CD4-positive, alpha-beta memory T cell (primary cell): ENCODE measurements around the gene USP28. TPM values are rescaled to one million over a fixed set of nuclear protein-coding genes. Genes with fewer than 3 reads are reported as not detected.

Experiments
- CTCF ChIA-PET: fragments of 350-600 bp; sonication (Branson Sonifier 250); formaldehyde crosslinking; loops from one replicate; lab custom pipeline; 2021; ENCODE audit warnings: inconsistent platforms; ENCODE audit not compliant: partially characterized antibody; lab: Charles Lee
- POLR2A ChIA-PET: fragments of 350-600 bp; sonication (Branson Sonifier 250); formaldehyde crosslinking; loops from one replicate; lab custom pipeline; 2021; ENCODE audit not compliant: partially characterized antibody; lab: Charles Lee
- DNase-seq, 5 donors: peaks; one replicate each; pipeline versions ENCODE4 v3.0.0 to v3.0.0-alpha.2; 2020 to 2022; ENCODE audit warnings: mixed read lengths in 1 of 5
- H3K27ac ChIP-seq: one replicate; pipeline ENCODE4 v1.7.0; 2013; ENCODE audit warnings: low read depth, low read length
- H3K27me3 ChIP-seq: 2 replicates; pipeline ENCODE4 v1.7.0; 2013; ENCODE audit warnings: mild to moderate bottlenecking, low read length, moderate library complexity; ENCODE audit not compliant: insufficient read depth
- H3K36me3 ChIP-seq: 2 replicates; pipeline ENCODE4 v1.7.0; 2013; ENCODE audit warnings: mild to moderate bottlenecking, low read length, moderate library complexity; ENCODE audit not compliant: insufficient read depth
- H3K4me1 ChIP-seq: 2 replicates; pipeline ENCODE4 v1.7.0; 2013; ENCODE audit warnings: mild to moderate bottlenecking, low read length, moderate library complexity; ENCODE audit not compliant: insufficient read depth
- H3K4me3 ChIP-seq, 2 donors: one replicate each; pipeline ENCODE4 v1.7.0; 2013; ENCODE audit warnings: low read length in 2 of 2, mild to moderate bottlenecking in 1 of 2
- H3K9me3 ChIP-seq, 2 donors: one replicate each; pipeline ENCODE4 v1.7.0; 2013; ENCODE audit warnings: low read length in 2 of 2, control low read depth in 1 of 2; ENCODE audit not compliant: control insufficient read depth in 1 of 2
- H3K27ac Mint-ChIP-seq, 7 donors: one replicate each; pipeline ENCODE4 v1.8.0; 2020 to 2021; ENCODE audit warnings: mixed read lengths in 7 of 7, mild to moderate bottlenecking in 6 of 7, inconsistent platforms in 3 of 7, moderate library complexity in 3 of 7
- H3K27me3 Mint-ChIP-seq, 2 donors: one replicate each; pipeline ENCODE4 v1.8.0; 2020 to 2021; ENCODE audit warnings: mixed read lengths in 2 of 2
- H3K36me3 Mint-ChIP-seq, 2 donors: one replicate each; pipeline ENCODE4 v1.8.0; 2020 to 2021; ENCODE audit warnings: mixed read lengths in 2 of 2, inconsistent platforms in 1 of 2, mild to moderate bottlenecking in 1 of 2
- H3K4me1 Mint-ChIP-seq, 4 donors: one replicate each; pipeline ENCODE4 v1.8.0; 2020 to 2021; ENCODE audit warnings: mixed read lengths in 4 of 4, mild to moderate bottlenecking in 1 of 4
- H3K4me3 Mint-ChIP-seq, 8 donors: one replicate each; pipeline ENCODE4 v1.8.0; 2020 to 2021; ENCODE audit warnings: mixed read lengths in 8 of 8, mild to moderate bottlenecking in 7 of 8, moderate library complexity in 6 of 8, inconsistent platforms in 3 of 8
- H3K9me3 Mint-ChIP-seq, 8 donors: one replicate each; pipeline ENCODE4 v1.8.0; 2020 to 2021; ENCODE audit warnings: mixed read lengths in 8 of 8, mild to moderate bottlenecking in 5 of 8, inconsistent platforms in 3 of 8, moderate library complexity in 1 of 8
- intact Hi-C: fragments of 100-400 bp; cut with micrococcal nuclease; formaldehyde crosslinking; loops from one replicate; pipeline ENCODE4 v1.15.1; 2023
- polyA plus RNA-seq, 2 donors: library from polyadenylated mRNA; unstranded; fragments of 300-500 nt; fragmentation: Illumina TruSeq; gene quantifications; one replicate each; pipeline ENCODE4 v1.2.3, GENCODE V29; 2021
- total RNA-seq, 2 experiments: library from RNA; stranded (reverse); gene quantifications; one replicate each; pipeline ENCODE4 v1.2.3, GENCODE V29; 2021

Gene USP28
- total and polyA plus RNA-seq, 4 experiments from 2014 or later: 17.2 to 22.4 (median 18.3) TPM

- Histone ChIP-seq H3K27me3 (no peaks in the 10 kb centered on the region), H3K4me1 (peaks cover under 1% of the 10 kb centered on the region), H3K9me3 (no peaks in the 10 kb centered on the region), H3K36me3 (no peaks in the 10 kb centered on the region), H3K4me3 (no peak within 1 kb of the TSS), H3K27ac (no peak within 1 kb of the TSS)
- peaks cover 9 to 18% of the 10 kb centered on the region in 2 donors for H3K27me3 Mint-ChIP-seq
- no peaks in the 10 kb centered on the region for H3K9me3 Mint-ChIP-seq
- POLR2A ChIA-PET: no interaction called here
- intact Hi-C loops: loop anchor here (10.0 kb wide), 2 partner anchors 385 to 1495 kb away; no protein-coding TSS in a partner anchor
- CTCF ChIA-PET: no interaction called here
- DNase-seq: no peak
- no peak within 1 kb of the TSS for H3K27ac Mint-ChIP-seq
- no peak within 1 kb of the TSS for H3K4me3 Mint-ChIP-seq
- H3K36me3 Mint-ChIP-seq: no peaks in the 10 kb centered on the region
- H3K4me1 Mint-ChIP-seq: peaks cover 0 to 1% (median under 1%) of the 10 kb centered on the region in 4 donors
Observed at GRCh38 chr11:113779496-113779895, 95.9 kb downstream of the USP28 start, which contains the start of gene CLDN25. CLDN25 (plus strand) TSS chr11:113779796; CDS start chr11:113779796, 0 bp downstream.

- no peak overlapping the region for H3K4me3 Mint-ChIP-seq
Observed at GRCh38 chr11:113778111-113778910, 97.1 kb downstream of the USP28 start.

DNA sequence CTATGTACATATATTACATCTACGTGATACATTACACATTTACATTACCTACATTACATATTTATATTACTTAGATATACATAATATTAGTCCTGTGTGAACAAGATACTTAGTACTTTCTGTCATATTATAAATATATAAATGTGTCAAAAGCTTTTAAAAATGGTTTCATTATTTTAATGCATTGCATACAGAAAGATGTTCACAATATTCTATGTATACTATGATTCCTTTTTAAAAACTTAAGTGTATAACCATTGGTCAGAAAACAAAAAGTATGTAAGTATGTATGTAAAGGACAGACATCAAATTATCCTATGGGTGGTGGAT lies 101.2 kb downstream of the USP28 start:
- Mint-ChIP-seq H3K4me1 (peaks cover 10 to 28% (median 22%) of the 10 kb centered on the region in 4 donors), H3K27me3 (peaks cover 0 to 3% of the 10 kb centered on the region in 2 donors)

More at GRCh38 chr11:113778111-113778910, 97.1 kb downstream of the USP28 start:
- DNase-seq: no peak
- intact Hi-C loops: loop anchor here (10.0 kb wide), 2 partner anchors 386 to 1494 kb away; no protein-coding TSS in a partner anchor
- peaks cover 0 to 2% (median 0%) of the 10 kb centered on the region in 8 donors for H3K9me3 Mint-ChIP-seq
- H3K4me1 Mint-ChIP-seq: peaks cover 2 to 11% (median 5%) of the 10 kb centered on the region in 4 donors
- POLR2A ChIA-PET: no interaction called here
- H3K36me3 Mint-ChIP-seq: peaks cover 0 to 6% of the 10 kb centered on the region in 2 donors
- CTCF ChIA-PET: interaction anchor here (0.8 kb wide), 1 partner anchor 18 kb away, joined by 3 read pairs; no protein-coding TSS in a partner anchor
- no peak overlapping the region for H3K27ac ChIP-seq
- peaks cover 9 to 14% of the 10 kb centered on the region in 2 donors for H3K27me3 Mint-ChIP-seq
- H3K27me3 ChIP-seq: no peaks in the 10 kb centered on the region
- peaks cover 4% of the 10 kb centered on the region for H3K4me1 ChIP-seq
- H3K9me3 ChIP-seq: no peaks in the 10 kb centered on the region
- H3K36me3 ChIP-seq: no peaks in the 10 kb centered on the region
- H3K27ac Mint-ChIP-seq: peak overlapping the region in 1 of 7 donors; percentile 37
- H3K4me3 ChIP-seq: no peak overlapping the region

DNA sequence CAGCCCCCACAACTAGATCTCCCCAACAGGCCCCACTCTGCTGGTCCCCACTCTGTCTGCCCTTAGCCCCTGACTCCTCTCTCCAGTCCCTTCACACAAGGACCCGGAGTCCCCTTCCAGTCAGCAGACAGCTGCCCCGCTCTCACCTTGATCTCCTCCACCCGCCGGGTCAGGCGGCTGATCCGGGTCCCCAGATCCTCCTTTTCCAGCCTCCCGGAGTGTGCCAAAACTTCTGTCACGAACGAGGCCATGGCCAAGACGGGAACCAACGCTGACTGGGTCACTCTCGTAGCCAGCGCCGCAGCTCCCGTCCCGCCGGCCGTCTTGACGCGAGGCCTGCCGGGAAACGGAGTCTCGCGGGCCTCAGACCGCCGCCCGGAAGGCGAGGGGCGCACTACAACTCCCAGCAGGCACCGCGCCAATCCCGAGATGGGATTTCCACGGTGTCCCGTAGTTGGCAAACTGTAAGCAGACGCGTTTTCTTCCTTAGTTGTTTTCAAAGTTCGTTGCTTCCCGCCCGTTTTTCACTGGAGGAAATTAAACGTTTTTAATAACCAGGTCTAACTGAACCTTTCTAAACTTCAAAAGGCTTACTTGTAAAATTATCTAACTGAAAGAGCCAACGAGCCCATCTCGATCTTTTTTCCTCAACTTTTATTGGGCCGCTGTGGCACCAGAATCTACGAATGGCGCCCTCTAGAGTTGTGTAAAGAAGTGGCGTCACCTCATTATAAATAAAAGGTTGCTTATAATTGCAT lies 101.8 kb downstream of the USP28 start, which contains the start of gene ZW10:
Gene ZW10, minus strand, starts transcription at position 277 of the 758 bp plus-strand sequence. Its CDS starts 26 bp downstream, at position 251.
- Histone ChIP-seq H3K4me3 (peak within 1 kb of the TSS; percentile 64 to 91), H3K9me3 (no peaks in the 10 kb centered on the region), H3K27me3 (no peaks in the 10 kb centered on the region), H3K36me3 (no peaks in the 10 kb centered on the region), H3K27ac (peak within 1 kb of the TSS; percentile 62), H3K4me1 (peaks cover 19% of the 10 kb centered on the region)
- Mint-ChIP-seq H3K4me3 (peak within 1 kb of the TSS; percentile 89 to 99 (median 98)), H3K27me3 (peaks cover 0 to 3% of the 10 kb centered on the region in 2 donors), H3K9me3 (peaks cover 0 to 2% (median 0%) of the 10 kb centered on the region in 8 donors), H3K36me3 (peaks cover 5 to 16% of the 10 kb centered on the region in 2 donors), H3K4me1 (peaks cover 12 to 31% (median 22%) of the 10 kb centered on the region in 4 donors), H3K27ac (peak within 1 kb of the TSS; percentile 88 to 98 (median 96))
- intact Hi-C loops: loop anchor here (1.0 to 10.0 kb wide), 7 partner anchors 104 to 1547 kb away; partner anchors contain the start of genes C11orf71, PTS, RBM7 and TTC12
- DNase-seq: peak; percentile 90 to 92 (median 92)
- CTCF ChIA-PET: interaction anchor here (1.1 kb wide), 1 partner anchor 26 kb away, joined by 5 read pairs; no protein-coding TSS in a partner anchor
- POLR2A ChIA-PET: interaction anchor here (0.6 to 1.0 kb wide), 2 partner anchors 9 to 279 kb away, joined by 3 read pairs; no protein-coding TSS in a partner anchor

More for the DNA sequence above, 101.2 kb downstream of the USP28 start:
- peak overlapping the region; percentile 64 to 91 for H3K4me3 ChIP-seq
- POLR2A ChIA-PET: interaction anchor here (1.0 kb wide), 1 partner anchor 8 kb away, joined by 3 read pairs; no protein-coding TSS in a partner anchor
- intact Hi-C loops: loop anchor here (1.0 to 10.0 kb wide), 5 partner anchors 103 to 1489 kb away; partner anchors contain the start of genes C11orf71, RBM7 and USP28
- peaks cover 0 to 13% of the 10 kb centered on the region in 2 donors for H3K36me3 Mint-ChIP-seq
- H3K4me1 ChIP-seq: peaks cover 19% of the 10 kb centered on the region
- peak overlapping the region; percentile 88 to 98 (median 96) for H3K27ac Mint-ChIP-seq
- peak overlapping the region; percentile 62 for H3K27ac ChIP-seq
- H3K27me3 ChIP-seq: no peaks in the 10 kb centered on the region
- no peaks in the 10 kb centered on the region for H3K36me3 ChIP-seq
- H3K4me3 Mint-ChIP-seq: peak overlapping the region; percentile 89 to 99 (median 98)
- H3K9me3 Mint-ChIP-seq: peaks cover 0 to 2% (median 0%) of the 10 kb centered on the region in 8 donors
- DNase-seq: no peak
- H3K9me3 ChIP-seq: no peaks in the 10 kb centered on the region
- CTCF ChIA-PET: no interaction called here

GRCh38 chr11:113773092-113773415 lies 102.3 kb downstream of the USP28 start:
- H3K27me3 Mint-ChIP-seq: peaks cover 0 to 3% of the 10 kb centered on the region in 2 donors
- H3K9me3 Mint-ChIP-seq: peaks cover 0 to 2% (median 0%) of the 10 kb centered on the region in 8 donors
- peak overlapping the region; percentile 89 to 99 (median 98) for H3K4me3 Mint-ChIP-seq
- H3K27ac Mint-ChIP-seq: peak overlapping the region; percentile 88 to 98 (median 96)
- intact Hi-C loops: loop anchor here (2.0 to 10.0 kb wide), 5 partner anchors 104 to 1546 kb away; partner anchors contain the start of genes PTS, TTC12 and USP28
- Histone ChIP-seq H3K9me3 (no peaks in the 10 kb centered on the region), H3K27ac (peak overlapping the region; percentile 62), H3K27me3 (no peaks in the 10 kb centered on the region), H3K4me1 (peaks cover 19% of the 10 kb centered on the region), H3K36me3 (no peaks in the 10 kb centered on the region), H3K4me3 (peak overlapping the region; percentile 64 to 91)
- ChIA-PET CTCF (interaction anchor here (1.1 kb wide), 1 partner anchor 27 kb away, joined by 5 read pairs; no protein-coding TSS in a partner anchor), POLR2A (interaction anchor here (0.6 to 1.0 kb wide), 2 partner anchors 9 to 279 kb away, joined by 3 read pairs; no protein-coding TSS in a partner anchor)
- peaks cover 8 to 20% of the 10 kb centered on the region in 2 donors for H3K36me3 Mint-ChIP-seq
- DNase-seq: peak in 1 of 5 donors; percentile 2
- peaks cover 12 to 32% (median 22%) of the 10 kb centered on the region in 4 donors for H3K4me1 Mint-ChIP-seq

GRCh38 chr11:113771964-113772363 lies 103.4 kb downstream of the USP28 start:
- no peaks in the 10 kb centered on the region for H3K27me3 Mint-ChIP-seq
- DNase-seq: no peak
- peak overlapping the region in 4 of 7 donors; percentile 5 to 88 (median 65) for H3K27ac Mint-ChIP-seq
- Histone ChIP-seq H3K36me3 (no peaks in the 10 kb centered on the region), H3K27me3 (no peaks in the 10 kb centered on the region), H3K4me1 (peaks cover 19% of the 10 kb centered on the region), H3K27ac (no peak overlapping the region), H3K9me3 (no peaks in the 10 kb centered on the region), H3K4me3 (no peak overlapping the region)
- ChIA-PET CTCF (no interaction called here), POLR2A (no interaction called here)
- intact Hi-C loops: loop anchor here (2.0 to 10.0 kb wide), 5 partner anchors 105 to 1545 kb away; partner anchors contain the start of genes PTS, TTC12 and USP28
- H3K4me3 Mint-ChIP-seq: peak overlapping the region; percentile 59 to 99 (median 96)
- H3K36me3 Mint-ChIP-seq: peaks cover 18 to 30% of the 10 kb centered on the region in 2 donors
- H3K4me1 Mint-ChIP-seq: peaks cover 20 to 42% (median 30%) of the 10 kb centered on the region in 4 donors
- peaks cover 0 to 3% (median 0%) of the 10 kb centered on the region in 8 donors for H3K9me3 Mint-ChIP-seq
